Activated T-helper 2 cell treated with anti-CD3 and anti-CD28 coated beads, Interferon-gamma antibody, Interleukin-2, Interleukin-4, amounts not matched to agents 10 μg/mL and 5 μg/mL and 100 μg/mL, durations not matched to agents 14 hours and 24 hours and 36 hours (primary cell): ENCODE measurements around the gene GFRA1. TPM values are rescaled to one million over a fixed set of nuclear protein-coding genes. Genes with fewer than 3 reads are reported as not detected.

ENCODE experiments used
- DNase-seq: peaks from one replicate; pipeline ENCODE4 v3.0.0; 2021; ENCODE audit warnings: low spot score
- H3K27ac Mint-ChIP-seq: one replicate; pipeline ENCODE4 v1.8.0; 2021; ENCODE audit warnings: mixed read lengths
- H3K27me3 Mint-ChIP-seq: one replicate; pipeline ENCODE4 v1.8.0; 2021; ENCODE audit warnings: low read depth, mixed read lengths
- H3K36me3 Mint-ChIP-seq: one replicate; pipeline ENCODE4 v1.8.0; 2021; ENCODE audit warnings: low read depth, mixed read lengths
- H3K4me1 Mint-ChIP-seq: one replicate; pipeline ENCODE4 v1.8.0; 2021; ENCODE audit warnings: low read depth, mixed read lengths
- H3K4me3 Mint-ChIP-seq: one replicate; pipeline ENCODE4 v1.8.0; 2021; ENCODE audit warnings: low read depth, mild to moderate bottlenecking, moderate library complexity, mixed read lengths
- H3K9me3 Mint-ChIP-seq: one replicate; pipeline ENCODE4 v1.8.0; 2021; ENCODE audit warnings: mixed read lengths
- intact Hi-C: fragments of 100-400 bp; cut with micrococcal nuclease; formaldehyde crosslinking; loops from one replicate; pipeline ENCODE4 v1.15.1; 2023
- total RNA-seq: library from RNA; stranded (reverse); gene quantifications from 2 replicates; pipeline ENCODE4 v1.2.3, GENCODE V29; 2022

Gene GFRA1
- total RNA-seq, 1 donor from 2014 or later = not detected

DNA sequence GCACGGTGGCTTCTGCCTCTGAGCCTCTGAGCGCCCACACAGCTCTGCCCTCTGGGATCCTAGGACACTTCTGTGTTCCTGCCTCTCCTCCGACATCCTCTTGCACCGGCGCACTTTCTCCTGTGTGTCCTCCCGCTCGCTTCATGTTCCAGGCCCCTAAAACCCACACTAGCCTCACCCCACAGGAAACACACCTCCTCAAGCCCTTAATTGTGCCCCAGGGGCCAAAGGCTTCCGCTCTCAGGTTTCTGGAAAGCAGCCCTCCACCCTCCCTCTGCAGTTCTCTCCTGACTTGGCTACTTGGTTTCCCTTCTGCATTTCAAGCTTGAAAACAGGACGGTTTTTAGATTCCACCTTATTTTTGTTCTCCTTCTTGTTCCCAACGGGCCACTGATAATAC is 7.3 kb downstream of the GFRA1 start:
- intact Hi-C loops = no loop called here

DNA sequence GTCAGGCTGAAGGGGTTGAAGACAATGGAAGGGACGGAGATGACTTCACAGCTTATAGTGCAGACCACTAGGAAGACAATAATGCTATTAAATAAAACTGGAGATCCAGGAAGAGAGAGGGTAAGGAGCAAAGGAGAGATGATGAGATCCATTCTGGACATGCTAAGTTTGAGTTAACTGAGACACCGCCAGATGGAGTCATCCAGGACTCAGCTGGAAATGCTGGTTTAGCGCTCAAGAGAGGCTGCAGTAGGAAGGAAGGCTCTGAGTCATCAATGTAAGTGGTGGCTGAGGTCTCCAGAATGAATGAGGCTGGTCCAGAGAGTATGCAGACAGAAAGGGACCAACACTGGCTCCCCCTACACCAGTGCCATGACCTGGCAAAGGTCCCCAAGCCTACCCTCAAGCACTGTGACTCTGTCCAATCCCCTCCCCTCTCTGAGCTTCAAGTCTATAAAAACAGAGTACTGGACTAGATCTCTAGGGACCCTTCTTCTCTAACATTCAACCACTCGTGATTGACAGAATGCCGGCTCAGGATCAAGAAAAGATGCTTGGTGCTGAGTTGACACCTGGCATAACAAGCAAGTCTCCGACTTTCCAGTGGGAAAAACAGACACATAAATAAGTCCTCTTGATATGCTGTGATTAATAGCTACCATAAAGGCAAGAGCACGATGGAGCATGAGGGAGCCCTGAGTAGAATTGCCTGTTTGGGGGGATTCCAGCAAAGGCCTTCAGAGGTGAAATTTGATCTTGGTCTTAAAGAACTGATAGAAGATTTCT is 8.9 kb downstream of the GFRA1 start:
- intact Hi-C loops = no loop called here
- Mint-ChIP-seq H3K36me3 (no peaks in the 10 kb centered on the region), H3K27me3 (peaks cover 6% of the 10 kb centered on the region), H3K4me1 (no peaks in the 10 kb centered on the region), H3K9me3 (no peaks in the 10 kb centered on the region), H3K27ac (no peak overlapping the region), H3K4me3 (no peak overlapping the region)
- DNase-seq = no peak

More for the DNA sequence above, 7.3 kb downstream of the GFRA1 start:
- H3K4me1 Mint-ChIP-seq = no peaks in the 10 kb centered on the region
- H3K9me3 Mint-ChIP-seq = no peaks in the 10 kb centered on the region
- H3K27ac Mint-ChIP-seq = no peak overlapping the region
- peaks cover 21% of the 10 kb centered on the region for H3K27me3 Mint-ChIP-seq
- H3K4me3 Mint-ChIP-seq = no peak overlapping the region
- no peak for DNase-seq
- no peaks in the 10 kb centered on the region for H3K36me3 Mint-ChIP-seq

DNA sequence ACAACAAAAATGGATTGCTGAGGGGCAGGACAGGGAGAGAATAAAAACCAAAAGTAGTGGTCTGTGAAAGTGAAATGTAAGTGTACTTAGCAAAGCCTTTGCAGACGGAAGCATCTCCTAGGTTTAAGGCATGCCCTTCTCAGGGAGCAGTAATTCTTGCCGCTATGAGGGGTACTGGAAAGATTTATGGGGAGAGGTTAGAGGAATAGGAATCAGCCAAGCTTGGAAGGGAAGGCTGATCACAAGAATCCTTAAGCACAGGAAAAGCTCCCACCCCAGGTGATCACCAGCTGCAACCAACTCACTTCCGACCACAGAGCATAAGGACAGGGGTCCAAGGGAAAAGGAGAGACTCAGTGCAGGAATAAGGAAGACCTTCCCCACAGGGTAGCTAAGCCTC is 10.3 kb downstream of the GFRA1 start:
- Mint-ChIP-seq H3K4me1 (no peaks in the 10 kb centered on the region), H3K27ac (no peak overlapping the region), H3K36me3 (no peaks in the 10 kb centered on the region), H3K4me3 (no peak overlapping the region), H3K27me3 (no peaks in the 10 kb centered on the region), H3K9me3 (no peaks in the 10 kb centered on the region)
- no peak for DNase-seq
- intact Hi-C loops = no loop called here

DNA sequence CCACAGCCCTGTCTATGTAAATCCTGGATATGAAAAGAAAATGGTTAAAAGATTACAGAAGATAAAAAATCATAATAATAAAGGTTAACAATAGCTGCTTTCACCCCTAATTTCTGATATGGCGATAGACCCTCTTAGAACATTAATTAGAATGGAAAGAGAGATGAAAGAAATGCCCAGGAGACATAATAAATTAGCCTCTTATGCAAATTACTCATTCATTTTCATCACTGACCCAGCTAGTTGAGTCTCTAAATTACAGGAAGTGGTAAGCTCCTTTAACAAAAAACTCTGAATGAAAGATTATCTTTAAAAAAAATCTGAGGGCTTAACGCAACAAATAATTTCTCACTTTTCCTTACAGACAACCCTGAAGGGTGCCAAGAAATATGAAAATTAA is 12.4 kb downstream of the GFRA1 start:
- Mint-ChIP-seq H3K27ac (no peak overlapping the region), H3K9me3 (no peaks in the 10 kb centered on the region), H3K4me1 (no peaks in the 10 kb centered on the region), H3K4me3 (no peak overlapping the region), H3K36me3 (no peaks in the 10 kb centered on the region), H3K27me3 (no peaks in the 10 kb centered on the region)
- intact Hi-C loops = no loop called here
- DNase-seq = no peak

DNA sequence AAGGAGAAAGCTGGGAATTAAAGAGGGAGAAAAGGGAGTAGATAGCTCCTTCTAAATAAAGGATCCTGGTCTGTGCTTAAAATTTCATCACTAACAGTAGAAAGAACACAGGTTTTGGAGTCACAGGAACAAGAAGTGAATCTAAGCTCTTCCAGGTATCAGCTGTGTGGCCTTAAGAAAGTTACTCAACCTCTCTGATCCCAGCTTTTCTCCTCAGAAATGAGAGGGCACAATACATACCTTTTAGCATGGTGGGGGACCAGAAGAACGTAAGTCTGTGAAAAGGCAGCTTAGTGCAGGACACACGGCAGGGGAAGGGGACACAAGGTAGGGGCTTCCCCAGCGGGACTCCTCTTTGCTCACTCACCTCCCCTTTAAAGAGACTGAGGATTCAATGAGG is 13.4 kb downstream of the GFRA1 start:
- no peak overlapping the region for H3K27ac Mint-ChIP-seq
- no peaks in the 10 kb centered on the region for H3K36me3 Mint-ChIP-seq
- no peaks in the 10 kb centered on the region for H3K27me3 Mint-ChIP-seq
- intact Hi-C loops = no loop called here
- H3K9me3 Mint-ChIP-seq = no peaks in the 10 kb centered on the region
- no peaks in the 10 kb centered on the region for H3K4me1 Mint-ChIP-seq
- no peak for DNase-seq
- H3K4me3 Mint-ChIP-seq = no peak overlapping the region

DNA sequence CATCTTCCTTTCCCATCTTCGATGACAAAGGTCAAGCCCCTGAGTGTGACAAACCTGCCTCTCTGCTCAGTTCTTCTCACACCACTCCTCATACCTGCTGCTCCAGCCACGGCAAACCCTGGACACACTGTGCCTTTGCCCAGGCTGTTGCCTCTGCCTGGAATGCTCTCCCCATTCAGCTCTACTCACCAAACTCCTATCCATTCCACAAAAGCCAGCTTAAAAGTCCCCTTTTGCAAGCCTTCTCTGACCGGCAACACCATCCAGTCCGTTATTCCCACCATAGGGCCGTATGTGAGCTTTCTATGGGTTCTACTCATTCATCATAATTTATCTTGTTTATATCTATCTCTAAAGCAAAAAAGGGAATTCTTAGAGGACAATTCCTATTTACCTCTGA is 15.2 kb downstream of the GFRA1 start:
- no peaks in the 10 kb centered on the region for H3K27me3 Mint-ChIP-seq
- no peak overlapping the region for H3K4me3 Mint-ChIP-seq

DNA sequence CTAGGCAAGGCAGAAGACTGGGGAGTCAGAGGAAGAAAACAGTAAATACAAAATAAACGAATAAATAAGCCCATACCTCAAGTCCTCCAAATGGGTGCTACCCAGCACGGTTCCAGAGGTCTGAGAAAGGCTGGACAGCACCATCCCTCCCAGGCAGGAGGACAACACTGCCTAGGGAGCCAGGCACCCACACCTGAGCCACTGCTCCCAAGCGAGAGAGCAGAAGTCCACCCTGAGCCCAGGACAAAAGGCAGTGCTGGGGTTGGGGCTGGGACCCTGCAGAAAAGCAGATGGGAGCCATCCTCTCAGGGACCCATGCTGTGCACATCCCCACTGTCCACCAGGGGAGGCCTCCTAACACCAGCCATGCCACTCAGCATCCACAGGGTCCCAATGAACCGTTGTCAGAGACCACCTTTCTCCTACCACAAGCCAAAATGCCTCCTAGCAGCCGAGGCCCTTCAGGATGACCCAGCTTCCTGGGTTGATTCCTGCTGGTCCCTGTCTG is 16.2 kb downstream of the GFRA1 start:
- Mint-ChIP-seq H3K4me3 (no peak overlapping the region), H3K4me1 (no peaks in the 10 kb centered on the region), H3K27ac (no peak overlapping the region), H3K9me3 (no peaks in the 10 kb centered on the region), H3K27me3 (no peaks in the 10 kb centered on the region), H3K36me3 (no peaks in the 10 kb centered on the region)
- DNase-seq = no peak
- intact Hi-C loops = no loop called here

More for the DNA sequence above, 15.2 kb downstream of the GFRA1 start:
- intact Hi-C loops = no loop called here
- DNase-seq = no peak
- no peaks in the 10 kb centered on the region for H3K36me3 Mint-ChIP-seq
- H3K9me3 Mint-ChIP-seq = no peaks in the 10 kb centered on the region
- no peaks in the 10 kb centered on the region for H3K4me1 Mint-ChIP-seq
- H3K27ac Mint-ChIP-seq = no peak overlapping the region

DNA sequence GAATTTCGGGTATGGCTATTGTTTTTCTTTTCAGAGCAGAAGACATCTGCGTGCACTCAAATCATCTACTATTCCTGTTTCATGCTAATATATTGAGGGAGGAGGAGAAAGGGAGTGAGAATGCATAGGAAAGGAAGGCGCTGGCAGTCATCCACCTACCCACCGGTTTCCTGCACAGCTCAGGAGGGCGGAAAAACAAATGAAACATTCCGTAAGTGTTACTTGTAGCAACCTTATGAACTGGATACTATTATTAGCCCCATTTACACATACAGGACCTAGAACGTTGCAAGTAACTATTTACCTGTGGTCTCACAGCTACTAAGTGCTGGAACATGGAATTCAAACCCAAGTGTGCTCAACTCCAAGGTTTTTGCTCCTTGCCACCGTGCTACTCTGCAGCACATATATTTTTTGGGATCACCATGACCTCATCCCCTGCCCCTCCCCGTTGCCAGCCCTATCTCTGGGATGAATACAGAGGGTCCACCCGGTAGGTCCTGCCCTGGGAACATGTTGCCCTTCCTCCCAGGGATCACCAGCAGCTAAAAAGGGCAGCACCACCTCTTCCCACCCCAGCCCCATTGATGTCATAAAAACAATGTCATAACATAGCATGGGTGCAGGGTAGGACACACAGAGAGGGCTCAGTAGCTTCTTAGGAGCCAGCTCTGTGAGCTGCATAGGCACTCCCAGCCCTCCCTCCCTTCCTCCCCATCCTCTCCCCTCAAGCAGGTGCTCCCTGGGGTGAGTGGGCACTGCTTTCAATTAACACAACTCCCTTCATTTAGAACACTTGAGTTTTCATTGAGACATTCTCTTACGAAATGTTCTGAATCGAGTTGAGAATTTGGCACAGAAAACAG is 16.9 kb downstream of the GFRA1 start:
- no peak for DNase-seq
- Mint-ChIP-seq H3K27me3 (no peaks in the 10 kb centered on the region), H3K4me1 (no peaks in the 10 kb centered on the region), H3K9me3 (no peaks in the 10 kb centered on the region), H3K36me3 (no peaks in the 10 kb centered on the region), H3K4me3 (no peak overlapping the region), H3K27ac (no peak overlapping the region)
- intact Hi-C loops = no loop called here

DNA sequence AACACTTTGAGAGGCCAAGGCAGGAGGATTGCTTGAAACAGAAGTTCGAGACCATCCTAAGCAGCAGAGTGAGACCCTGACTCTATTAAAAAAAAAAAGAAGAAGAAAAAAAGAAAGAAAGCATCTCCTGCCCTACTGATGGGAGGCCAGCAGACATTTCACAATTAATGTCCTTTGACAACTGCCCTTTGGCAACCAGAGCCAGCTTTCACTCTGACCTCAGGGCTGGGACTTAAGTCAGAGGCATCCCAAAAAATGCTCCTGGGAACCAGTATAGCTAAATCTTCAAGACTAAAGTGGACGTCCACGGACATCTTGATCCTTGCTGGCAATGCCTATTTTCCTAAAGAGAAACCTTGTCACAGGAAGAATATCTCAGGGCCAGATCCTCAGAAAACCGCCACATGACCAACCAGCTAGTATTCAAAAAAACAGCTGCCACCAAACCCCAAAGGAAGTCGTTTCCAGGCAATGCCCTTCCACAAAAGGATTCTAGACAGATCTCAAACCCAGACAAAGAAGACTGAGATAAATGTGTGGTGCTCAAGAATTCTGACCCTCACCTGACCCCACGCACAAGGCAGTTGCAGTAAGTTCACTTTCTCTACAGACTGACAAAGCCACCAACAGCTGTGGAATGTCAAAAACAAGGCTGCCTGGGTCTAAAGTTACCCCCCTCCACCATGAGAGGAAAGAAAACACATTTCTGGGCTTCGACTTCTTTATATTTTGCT is 18.4 kb downstream of the GFRA1 start:
- Mint-ChIP-seq H3K4me3 (no peak overlapping the region), H3K27me3 (no peaks in the 10 kb centered on the region), H3K36me3 (no peaks in the 10 kb centered on the region), H3K27ac (no peak overlapping the region), H3K4me1 (no peaks in the 10 kb centered on the region), H3K9me3 (no peaks in the 10 kb centered on the region)
- intact Hi-C loops = no loop called here
- DNase-seq = no peak

DNA sequence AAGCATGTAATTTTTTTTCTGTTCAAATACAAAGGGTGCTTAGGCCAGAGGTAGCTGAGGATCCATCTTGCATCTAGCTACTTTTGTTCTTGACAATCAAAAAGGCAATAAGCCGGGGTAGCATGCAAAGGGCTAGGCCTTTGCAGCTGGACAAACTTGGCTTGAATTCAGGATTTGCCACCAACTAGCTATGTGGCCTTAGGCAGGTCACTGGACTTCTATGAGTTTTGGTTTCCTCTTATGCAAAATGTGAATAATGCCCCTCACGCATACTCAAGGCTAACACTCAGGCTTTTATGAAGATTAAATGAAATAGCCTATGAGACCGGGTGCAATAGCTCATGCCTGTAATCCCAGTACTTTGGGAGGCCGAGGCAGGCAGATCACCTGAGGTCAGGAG is 19.3 kb downstream of the GFRA1 start:
- intact Hi-C loops = no loop called here
- no peaks in the 10 kb centered on the region for H3K9me3 Mint-ChIP-seq
- no peak overlapping the region for H3K27ac Mint-ChIP-seq
- DNase-seq = no peak
- H3K36me3 Mint-ChIP-seq = no peaks in the 10 kb centered on the region
- H3K4me1 Mint-ChIP-seq = no peaks in the 10 kb centered on the region
- H3K27me3 Mint-ChIP-seq = no peaks in the 10 kb centered on the region
- no peak overlapping the region for H3K4me3 Mint-ChIP-seq

DNA sequence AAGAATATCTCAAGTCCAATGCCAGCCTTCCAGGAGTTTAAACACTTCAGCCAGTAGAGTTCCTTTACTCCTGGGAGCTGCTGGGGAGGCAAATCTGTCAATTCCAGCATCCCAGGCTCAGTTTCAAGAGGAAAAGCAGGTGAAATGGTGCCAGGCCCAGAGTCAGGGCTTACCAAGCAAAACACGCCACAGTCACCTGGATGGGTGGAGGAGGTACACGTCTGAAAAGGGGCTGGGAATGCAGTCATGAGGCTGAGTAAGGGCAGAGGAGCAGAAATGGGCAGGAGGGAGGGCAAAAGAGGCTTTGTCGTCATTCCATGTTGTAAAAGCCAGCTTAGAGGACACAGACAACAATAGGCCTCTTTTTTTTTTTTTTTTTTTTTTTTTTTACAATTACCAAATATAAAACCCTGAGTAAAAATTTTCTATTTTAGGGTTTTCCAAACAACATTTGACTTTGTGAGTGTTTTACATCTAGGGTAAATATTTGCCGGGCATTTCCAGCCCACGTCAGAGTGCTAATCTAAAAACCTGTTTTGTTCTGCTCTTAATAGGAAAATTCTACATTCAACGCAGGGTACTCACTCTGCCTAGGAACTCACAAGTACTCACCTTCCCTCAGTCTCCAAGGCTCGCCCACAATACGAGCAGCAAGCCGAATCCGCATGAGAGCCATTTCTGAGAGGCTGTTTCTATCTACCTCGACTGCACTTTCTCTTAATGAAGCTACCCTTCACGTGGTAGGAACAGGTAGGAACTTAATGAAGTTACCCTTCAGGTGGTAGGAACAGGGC is 21.2 kb downstream of the GFRA1 start:
- Mint-ChIP-seq H3K9me3 (no peaks in the 10 kb centered on the region), H3K36me3 (no peaks in the 10 kb centered on the region), H3K27ac (no peak overlapping the region), H3K27me3 (no peaks in the 10 kb centered on the region), H3K4me3 (no peak overlapping the region), H3K4me1 (no peaks in the 10 kb centered on the region)
- no peak for DNase-seq
- intact Hi-C loops = no loop called here

DNA sequence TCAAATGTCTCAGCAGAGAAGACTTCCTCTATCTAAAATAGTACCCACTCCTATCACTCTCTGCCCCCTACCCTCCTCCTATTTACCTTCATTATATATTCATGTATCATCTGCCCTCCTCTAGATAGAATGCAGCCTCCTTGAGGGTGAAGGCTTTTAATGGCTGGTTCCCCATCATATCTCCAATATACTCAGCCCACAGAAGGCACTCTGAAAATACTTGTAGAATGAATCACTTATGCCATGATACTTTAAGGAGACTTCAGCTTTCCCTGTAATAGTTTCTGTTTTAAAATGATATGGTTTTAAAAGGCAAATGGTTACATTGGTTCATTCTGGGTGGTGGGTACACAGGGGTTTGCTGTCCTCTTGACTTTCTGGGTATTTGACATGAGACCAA is 25.3 kb downstream of the GFRA1 start:
- Mint-ChIP-seq H3K4me3 (no peak overlapping the region), H3K27ac (no peak overlapping the region), H3K27me3 (no peaks in the 10 kb centered on the region), H3K4me1 (no peaks in the 10 kb centered on the region), H3K9me3 (no peaks in the 10 kb centered on the region), H3K36me3 (no peaks in the 10 kb centered on the region)
- intact Hi-C loops = no loop called here
- DNase-seq = no peak
